ENCODE results near the gene FOXP1.

Gene FOXP1

GRCh38 chr3:71562938-71563337 is 20.6 kb downstream of the FOXP1 start:
- DNase-seq: no peak

GRCh38 chr3:71560665-71561064 is 22.9 kb downstream of the FOXP1 start:
- DNase-seq: no peak

- DNase-seq: no peak
Observed at GRCh38 chr3:71559578-71560162, 23.9 kb downstream of the FOXP1 start.

GRCh38 chr3:71559021-71559420 is 24.5 kb downstream of the FOXP1 start:
- DNase-seq: no peak

GRCh38 chr3:71554649-71555048 is 28.9 kb downstream of the FOXP1 start:
- no peak for DNase-seq

GRCh38 chr3:71551311-71551919 is 32.1 kb downstream of the FOXP1 start:
- DNase-seq: no peak

GRCh38 chr3:71549951-71550350 is 33.6 kb downstream of the FOXP1 start:
- DNase-seq: no peak

GRCh38 chr3:71548705-71549384 is 34.7 kb downstream of the FOXP1 start:
- DNase-seq: no peak

GRCh38 chr3:71547249-71548198 is 36.0 kb downstream of the FOXP1 start:
- no peak for DNase-seq

- DNase-seq: no peak
Observed at GRCh38 chr3:71546821-71547220, 36.7 kb downstream of the FOXP1 start.

GRCh38 chr3:71545330-71545729 is 38.2 kb downstream of the FOXP1 start:
- DNase-seq: no peak

- no peak for DNase-seq
Observed at GRCh38 chr3:71543371-71544016, 40.0 kb downstream of the FOXP1 start.

GRCh38 chr3:71542521-71543370 is 40.8 kb downstream of the FOXP1 start:
- DNase-seq: no peak

- no peak for DNase-seq
Observed at GRCh38 chr3:71541313-71541712, 42.2 kb downstream of the FOXP1 start.

- no peak for DNase-seq
Observed at GRCh38 chr3:71537211-71537611, 46.3 kb downstream of the FOXP1 start.

GRCh38 chr3:71536376-71536965 is 47.1 kb downstream of the FOXP1 start:
- no peak for DNase-seq

- no peak for DNase-seq
Observed at GRCh38 chr3:71533588-71533987, 49.9 kb downstream of the FOXP1 start.

GRCh38 chr3:71532639-71533395 is 50.7 kb downstream of the FOXP1 start:
- no peak for DNase-seq

- DNase-seq: no peak
Observed at GRCh38 chr3:71530903-71531530, 52.5 kb downstream of the FOXP1 start.

GRCh38 chr3:71528816-71529215 is 54.7 kb downstream of the FOXP1 start:
- DNase-seq: no peak
